PC-3 (cell line): ENCODE results near the gene ABO. TPM values are rescaled to one million over a fixed set of nuclear protein-coding genes. Genes with fewer than 3 reads are reported as not detected.
"Not testable (repeated sequence)": the region's sequence is repeated elsewhere in the genome, so short reads cannot be mapped to it uniquely, and the experiment has no call there.

Experiments
- ATAC-seq: fragments of 200-7000 bp; cut with Tn5 transposase; 2 replicates; pipeline ENCODE4 v1.9.1; 2020; ENCODE audit warnings: mild to moderate bottlenecking, moderate library complexity
- BruUV-seq: library from RNA; stranded (reverse); fragments of 400-500 nt; replicated peaks from 2 replicates; lab custom pipeline; 2021; lab: Mats Ljungman, UMichigan
- CTCF ChIA-PET: fragments of 300-600 bp; sonication (Branson Sonifier 250); formaldehyde crosslinking; loops from one replicate; lab custom pipeline; 2022; ENCODE audit warnings: antibody characterized with exemption; lab: Charles Lee
- POLR2A ChIA-PET: fragments of 300-600 bp; sonication (Branson Sonifier 250); formaldehyde crosslinking; loops from one replicate; lab custom pipeline; 2022; ENCODE audit warnings: antibody characterized with exemption; ENCODE audit not compliant: unreplicated experiment; lab: Charles Lee
- DNase-seq: peaks from one replicate; pipeline ENCODE4 v3.0.0-alpha.2; 2015
- H2AFZ ChIP-seq: fragments of 300-600 bp; sonication (generic); 2 replicates; pipeline ENCODE4 v1.6.0; 2016; ENCODE audit warnings: antibody characterized with exemption, low read length
- H3F3A ChIP-seq: fragments of 300-600 bp; sonication (generic); one replicate; pipeline ENCODE4 v1.6.0; 2017; ENCODE audit warnings: antibody characterized with exemption, low read length, control low read depth, mild to moderate bottlenecking; ENCODE audit not compliant: unreplicated experiment
- H3K27ac ChIP-seq: fragments of 300-600 bp; sonication (generic); 2 replicates; pipeline ENCODE4 v1.5.1; 2016; ENCODE audit warnings: mild to moderate bottlenecking, low read length
- H3K27me3 ChIP-seq: fragments of 300-600 bp; sonication (generic); 2 replicates; pipeline ENCODE4 v1.6.1; 2016; ENCODE audit warnings: low read length, mixed read lengths
- H3K36me3 ChIP-seq: fragments of 300-600 bp; sonication (generic); 2 replicates; pipeline ENCODE4 v1.6.1; 2016; ENCODE audit warnings: low read depth, mixed run types, low read length, mixed read lengths
- H3K4me1 ChIP-seq: fragments of 300-600 bp; sonication (generic); 2 replicates; pipeline ENCODE4 v1.5.1; 2016; ENCODE audit warnings: low read length; ENCODE audit not compliant: insufficient read depth
- H3K4me2 ChIP-seq: fragments of 300-600 bp; sonication (generic); 2 replicates; pipeline ENCODE4 v1.6.0; 2016; ENCODE audit warnings: low read length
- H3K4me3 ChIP-seq: fragments of 300-600 bp; sonication (generic); 2 replicates; pipeline ENCODE4 v1.5.1; 2016; ENCODE audit warnings: mild to moderate bottlenecking, low read length, mixed read lengths
- H3K79me2 ChIP-seq: fragments of 300-600 bp; sonication (generic); 2 replicates; pipeline ENCODE4 v1.6.1; 2017; ENCODE audit warnings: low read length, mixed read lengths
- H3K9ac ChIP-seq: fragments of 300-600 bp; sonication (generic); 2 replicates; pipeline ENCODE4 v1.6.0; 2016; ENCODE audit warnings: mild to moderate bottlenecking, low read length
- H3K9me2 ChIP-seq: fragments of 300-600 bp; sonication (generic); replicated peaks from 2 replicates; pipeline ENCODE4 v1.6.1; 2016; ENCODE audit warnings: mixed run types, low read length, mixed read lengths
- H3K9me3 ChIP-seq: fragments of 300-600 bp; sonication (generic); 2 replicates; pipeline ENCODE4 v1.6.1; 2016; ENCODE audit warnings: low read length, mixed read lengths
- H4K20me1 ChIP-seq: fragments of 300-600 bp; sonication (generic); 2 replicates; pipeline ENCODE4 v1.6.1; 2016; ENCODE audit warnings: low read length, mixed read lengths
- EZH2 ChIP-seq: fragments of 300-600 bp; sonication (generic); IDR thresholded peaks from one replicate; pipeline ENCODE4 v1.6.1; 2017; ENCODE audit warnings: antibody characterized with exemption, mild to moderate bottlenecking, low read length; ENCODE audit not compliant: unreplicated experiment
- EZH2phosphoT487 ChIP-seq: fragments of 300-600 bp; sonication (generic); IDR thresholded peaks from 2 replicates; pipeline ENCODE4 v1.6.1; 2018; ENCODE audit warnings: mild to moderate bottlenecking, antibody characterized with exemption, low read length, borderline replicate concordance
- intact Hi-C: fragments of 100-400 bp; cut with micrococcal nuclease; formaldehyde crosslinking; loops from 2 replicates; pipeline ENCODE4 v1.9.0; 2023
- total RNA-seq: library from RNA; depleted of rRNA; stranded (reverse); fragments of >200 nt; gene quantifications from 2 replicates; pipeline ENCODE4 v1.2.3, GENCODE V29; 2014
- TF ChIP-seq, protein P1 (sequence below): fragments of 300-600 bp; sonication (generic); conservative IDR thresholded peaks from 2 replicates; pipeline ENCODE4 v1.5.1; 2017; ENCODE audit warnings: antibody characterized with exemption, low read depth, mild to moderate bottlenecking, low read length

The ABO gene
- total RNA-seq, 1 experiment from 2014 or later = not detected

DNA sequence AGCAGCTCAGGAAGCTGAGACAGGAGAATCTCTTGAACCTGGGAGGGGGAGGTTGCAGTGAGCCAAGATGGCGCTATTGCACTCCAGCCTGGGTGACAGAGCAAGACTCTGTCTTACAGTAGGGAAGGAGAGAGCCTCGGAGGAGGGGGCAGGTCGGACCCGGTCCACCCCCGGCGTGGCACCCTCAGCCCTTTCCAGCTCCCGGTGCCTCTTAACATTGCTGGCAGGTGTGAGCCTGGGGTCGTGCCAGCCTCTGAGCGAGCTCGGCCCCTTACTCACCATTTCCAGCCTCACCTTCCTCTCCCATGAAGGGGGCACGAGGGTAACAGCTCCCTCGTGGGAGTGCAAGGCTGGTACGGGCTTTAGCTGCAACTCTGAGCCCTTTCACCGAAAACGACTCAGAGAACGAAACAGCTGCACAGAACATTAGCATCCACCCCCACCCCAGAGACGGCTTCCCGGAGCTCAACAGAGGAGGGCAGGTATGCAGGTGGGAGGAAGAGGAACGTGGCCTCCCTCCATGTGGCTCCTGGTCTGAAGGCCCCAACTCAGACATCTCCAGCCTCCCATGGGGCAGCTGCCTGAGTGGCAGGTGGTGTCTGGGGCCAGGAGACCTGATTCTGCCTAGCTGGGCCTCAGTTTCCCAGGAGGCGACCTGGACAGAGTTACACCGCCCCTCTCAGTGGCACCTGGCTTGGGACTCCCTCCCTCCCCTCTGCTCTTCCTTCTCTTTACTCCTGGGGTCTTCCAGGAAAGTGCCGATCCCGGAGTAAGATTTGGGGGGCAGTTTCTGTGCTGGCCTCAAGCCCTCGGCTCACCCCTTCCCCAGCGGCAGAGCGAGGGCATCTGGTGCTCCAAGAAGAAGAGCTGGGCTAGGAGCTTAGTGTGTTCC lies 28.5 kb upstream of the ABO start:
- no peaks in the 10 kb centered on the region for H4K20me1 ChIP-seq
- TF ChIP-seq EZH2 (no peak), EZH2phosphoT487 (no peak)
- TF ChIP-seq, protein P1, sequence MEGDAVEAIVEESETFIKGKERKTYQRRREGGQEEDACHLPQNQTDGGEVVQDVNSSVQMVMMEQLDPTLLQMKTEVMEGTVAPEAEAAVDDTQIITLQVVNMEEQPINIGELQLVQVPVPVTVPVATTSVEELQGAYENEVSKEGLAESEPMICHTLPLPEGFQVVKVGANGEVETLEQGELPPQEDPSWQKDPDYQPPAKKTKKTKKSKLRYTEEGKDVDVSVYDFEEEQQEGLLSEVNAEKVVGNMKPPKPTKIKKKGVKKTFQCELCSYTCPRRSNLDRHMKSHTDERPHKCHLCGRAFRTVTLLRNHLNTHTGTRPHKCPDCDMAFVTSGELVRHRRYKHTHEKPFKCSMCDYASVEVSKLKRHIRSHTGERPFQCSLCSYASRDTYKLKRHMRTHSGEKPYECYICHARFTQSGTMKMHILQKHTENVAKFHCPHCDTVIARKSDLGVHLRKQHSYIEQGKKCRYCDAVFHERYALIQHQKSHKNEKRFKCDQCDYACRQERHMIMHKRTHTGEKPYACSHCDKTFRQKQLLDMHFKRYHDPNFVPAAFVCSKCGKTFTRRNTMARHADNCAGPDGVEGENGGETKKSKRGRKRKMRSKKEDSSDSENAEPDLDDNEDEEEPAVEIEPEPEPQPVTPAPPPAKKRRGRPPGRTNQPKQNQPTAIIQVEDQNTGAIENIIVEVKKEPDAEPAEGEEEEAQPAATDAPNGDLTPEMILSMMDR = no peak
- POLR2A ChIA-PET = no interaction called here
- CTCF ChIA-PET = no interaction called here
- ATAC-seq (no peak), DNase-seq (no peak)
- H3F3A ChIP-seq = no peaks in the 10 kb centered on the region
- no peaks in the 10 kb centered on the region for H3K36me3 ChIP-seq
- no TSS peak for BruUV-seq
- no peak overlapping the region for H3K27ac ChIP-seq
- no peaks in the 10 kb centered on the region for H3K4me1 ChIP-seq
- no peaks in the 10 kb centered on the region for H3K79me2 ChIP-seq
- no peak overlapping the region for H2AFZ ChIP-seq
- no peaks in the 10 kb centered on the region for H3K9me3 ChIP-seq
- H3K27me3 ChIP-seq = peaks cover 3% of the 10 kb centered on the region; the same call in 1 of the 2 replicates
- no peak overlapping the region for H3K9ac ChIP-seq
- no peak overlapping the region for H3K4me3 ChIP-seq
- intact Hi-C loops = no loop called here
- no peaks in the 10 kb centered on the region for H3K9me2 ChIP-seq
- H3K4me2 ChIP-seq = no peak overlapping the region

- Histone ChIP-seq H3K4me2 (no peak overlapping the region), H4K20me1 (no peaks in the 10 kb centered on the region), H3F3A (no peaks in the 10 kb centered on the region), H3K4me3 (no peak overlapping the region), H3K4me1 (no peaks in the 10 kb centered on the region), H3K27me3 (peaks cover 3% of the 10 kb centered on the region; the same call in 1 of the 2 replicates), H2AFZ (no peak overlapping the region), H3K36me3 (no peaks in the 10 kb centered on the region), H3K9me2 (no peaks in the 10 kb centered on the region), H3K27ac (no peak overlapping the region), H3K9me3 (no peaks in the 10 kb centered on the region), H3K79me2 (no peaks in the 10 kb centered on the region), H3K9ac (no peak overlapping the region)
- ChIA-PET CTCF (no interaction called here), POLR2A (no interaction called here)
- intact Hi-C loops = no loop called here
- ATAC-seq = no peak
- TF ChIP-seq EZH2phosphoT487 = no peak
- TF ChIP-seq, protein P1 = no peak
- no peak for TF ChIP-seq EZH2
- BruUV-seq = no TSS peak
- no peak for DNase-seq
Measured at GRCh38 chr9:133301253-133302230, 26.5 kb upstream of the ABO start.

DNA sequence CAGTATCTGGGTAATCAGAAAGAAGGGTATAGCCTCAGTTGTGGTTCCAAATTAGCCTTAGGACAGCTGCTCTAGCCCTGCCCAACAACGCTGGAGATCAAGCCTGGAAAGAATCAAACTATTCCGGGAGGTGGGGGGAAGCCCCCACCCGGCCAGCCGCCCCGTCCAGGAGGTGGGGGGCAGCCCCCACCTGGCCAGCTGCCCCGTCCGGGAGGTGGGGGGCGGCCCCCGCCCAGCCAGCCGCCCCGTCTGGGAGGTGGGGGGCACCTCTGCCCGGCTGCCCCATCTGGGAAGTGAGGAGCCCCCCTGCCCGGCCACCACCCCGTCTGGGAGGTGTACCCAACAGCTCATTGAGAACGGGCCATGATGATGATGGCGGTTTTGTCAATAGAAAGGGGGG lies 25.0 kb upstream of the ABO start:
- H3K36me3 ChIP-seq, POLR2A ChIA-PET, H3K4me2 ChIP-seq, H3K27me3 ChIP-seq, H3K9me3 ChIP-seq, DNase-seq, H3K9me2 ChIP-seq, H3K9ac ChIP-seq, ATAC-seq, H4K20me1 ChIP-seq, H3K4me3 ChIP-seq, H3K4me1 ChIP-seq, H3F3A ChIP-seq, CTCF ChIA-PET, BruUV-seq, H3K79me2 ChIP-seq, H2AFZ ChIP-seq, intact Hi-C loops, H3K27ac ChIP-seq: not testable (repeated sequence)
